Kidney (tissue), 14 donors: ENCODE measurements around the gene ZNF286A. TPM values are rescaled to one million over a fixed set of nuclear protein-coding genes. Genes with fewer than 3 reads are reported as not detected.
A peak's percentile ranks its signal among the peaks of the same experiment; 100 is the strongest.
"Not testable (repeated sequence)": the region's sequence is repeated elsewhere in the genome, so short reads cannot be mapped to it uniquely, and the experiment has no call there.

Experiments used
- DNase-seq, 5 donors: peaks; one replicate each; pipeline ENCODE4 v3.0.0-alpha.2; 2013 to 2020
- FAIRE-seq: peaks from 2 replicates; lab custom pipeline; 2012; peaks lifted over from hg19 to GRCh38; lab: Jason Lieb, UNC
- H3K27ac ChIP-seq, 2 donors: one replicate each; pipeline ENCODE4 v1.7.0; 2013; ENCODE audit warnings: low read depth in 2 of 2, low read length in 2 of 2, inconsistent platforms in 1 of 2
- H3K27me3 ChIP-seq: one replicate; pipeline ENCODE4 v1.7.1; 2013; ENCODE audit warnings: low read length, inconsistent platforms; ENCODE audit not compliant: control insufficient read depth, insufficient read depth
- H3K36me3 ChIP-seq, 3 donors: one replicate each; pipeline versions ENCODE4 v1.7.0 to v1.7.1; 2013; ENCODE audit warnings: low read length in 3 of 3, control low read depth in 1 of 3, inconsistent platforms in 1 of 3; ENCODE audit not compliant: insufficient read depth in 3 of 3, control insufficient read depth in 2 of 3
- H3K4me1 ChIP-seq, 3 donors: one replicate each; pipeline versions ENCODE4 v1.7.0 to v1.7.1; 2013; ENCODE audit warnings: low read length in 3 of 3, inconsistent platforms in 1 of 3, low read depth in 1 of 3; ENCODE audit not compliant: control insufficient read depth in 2 of 3, insufficient read depth in 2 of 3
- H3K4me3 ChIP-seq, 3 donors: one replicate each; pipeline versions ENCODE4 v1.7.0 to v1.8.1; 2013; ENCODE audit warnings: low read length in 3 of 3, control low read depth in 1 of 3, inconsistent platforms in 1 of 3
- H3K9ac ChIP-seq, 3 donors: one replicate each; pipeline versions ENCODE4 v1.7.0 to v1.7.1; 2013; ENCODE audit warnings: low read length in 3 of 3, control low read depth in 1 of 3, inconsistent platforms in 1 of 3
- H3K9me3 ChIP-seq, 3 donors: one replicate each; pipeline versions ENCODE4 v1.7.0 to v1.7.1; 2013; ENCODE audit warnings: low read length in 3 of 3, control low read depth in 1 of 3, inconsistent platforms in 1 of 3; ENCODE audit not compliant: control insufficient read depth in 2 of 3, insufficient read depth in 1 of 3
- intact Hi-C: fragments of 100-400 bp; cut with DNase I; formaldehyde crosslinking; loops from one replicate; pipeline ENCODE4 v1.11.1; 2022
- polyA plus RNA-seq: library from polyadenylated mRNA; stranded (reverse); fragments of 350-450 nt; fragmentation: Illumina TruSeq; extraction: RNeasy Lipid Tissue Mini Kit (QIAGEN cat#74804); gene quantifications from one replicate; pipeline ENCODE4 v1.2.3, GENCODE V29; 2014; ENCODE audit warnings: low read depth, low replicate concordance; ENCODE audit not compliant: insufficient read depth
- total RNA-seq: library from RNA; stranded (reverse); fragmentation: NEBNext Ultra II Directional; extraction: Animal tissue kit (Norgen Biotek cat#: 25700); gene quantifications from one replicate; pipeline ENCODE4 v1.2.1, GENCODE V29; 2021
- TF ChIP-seq, protein P1 (sequence below): IDR thresholded peaks from 3 replicates; pipeline ENCODE4 v1.5.1; 2012; ENCODE audit warnings: mild to moderate bottlenecking, moderate library complexity, borderline replicate concordance; ENCODE audit not compliant: insufficient read depth; ENCODE audit errors: extremely low read depth
- donor health status: control.
- donor health status: control.
- donor health status: control.
- donor health status: control.
- donor health status: control.
- donor health status: DM: yes; HTN: yes; CAD: no.
- donor health status: Normal renal cell carcinoma (clear cell type).

ZNF286A gene
- total and polyA plus RNA-seq, 2 donors from 2014 or later, result 11.0 to 17.4 TPM

DNA sequence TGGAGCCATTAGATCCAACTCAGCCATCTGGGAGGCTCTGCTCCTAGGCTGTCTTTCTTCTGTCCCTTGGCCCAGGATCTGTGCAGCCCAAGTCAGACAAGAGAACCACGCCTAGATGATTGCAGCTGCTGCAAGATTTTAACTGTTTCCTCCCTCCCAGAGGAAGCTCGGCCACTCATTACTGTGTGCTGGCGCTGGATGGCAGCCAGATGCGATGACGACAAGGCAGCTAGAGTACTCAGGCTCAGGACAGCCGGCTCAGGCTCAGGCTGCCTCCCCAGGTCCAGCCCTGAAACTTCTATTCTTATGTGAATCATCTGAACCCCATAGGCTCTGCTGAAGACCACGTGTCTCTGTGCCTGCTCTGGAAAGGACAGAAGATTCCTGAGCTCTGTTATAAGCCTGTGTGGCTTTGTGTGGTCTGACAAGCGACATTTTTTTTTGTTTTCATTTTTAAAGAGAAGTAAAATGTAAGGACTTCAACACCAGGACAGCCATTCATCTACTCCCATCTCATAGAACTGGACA, 47.9 kb upstream of the ZNF286A start:
- FAIRE-seq, result peak; percentile 61
- H3K36me3 ChIP-seq, result no peaks in the 10 kb centered on the region

DNA sequence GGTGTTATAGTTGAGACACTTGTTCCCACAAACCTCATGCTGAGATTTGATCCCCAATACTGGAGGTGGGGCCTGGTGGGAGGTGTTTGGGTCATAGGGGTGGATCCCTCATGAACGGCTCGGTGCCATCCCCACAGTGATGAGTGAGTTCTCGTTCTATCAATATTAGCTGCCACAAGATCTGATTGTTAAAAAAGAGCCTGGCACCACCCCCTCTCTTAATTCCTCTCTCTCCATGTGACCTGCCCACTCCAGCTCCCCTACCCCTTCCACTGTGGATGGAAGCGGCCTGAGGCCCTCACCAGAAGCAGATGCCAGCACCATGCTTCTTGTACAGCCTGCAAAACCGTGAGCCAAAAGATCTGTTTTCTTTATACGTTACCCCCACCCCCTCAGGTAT, 46.6 kb upstream of the ZNF286A start:
- intact Hi-C loops, result no loop called here
- DNase-seq (no peak), FAIRE-seq (no peak)
- H3K27me3 ChIP-seq, result no peaks in the 10 kb centered on the region
- H3K27ac ChIP-seq, result no peak overlapping the region
- no peaks in the 10 kb centered on the region for H3K36me3 ChIP-seq
- no peaks in the 10 kb centered on the region for H3K9me3 ChIP-seq
- TF ChIP-seq, protein P1, sequence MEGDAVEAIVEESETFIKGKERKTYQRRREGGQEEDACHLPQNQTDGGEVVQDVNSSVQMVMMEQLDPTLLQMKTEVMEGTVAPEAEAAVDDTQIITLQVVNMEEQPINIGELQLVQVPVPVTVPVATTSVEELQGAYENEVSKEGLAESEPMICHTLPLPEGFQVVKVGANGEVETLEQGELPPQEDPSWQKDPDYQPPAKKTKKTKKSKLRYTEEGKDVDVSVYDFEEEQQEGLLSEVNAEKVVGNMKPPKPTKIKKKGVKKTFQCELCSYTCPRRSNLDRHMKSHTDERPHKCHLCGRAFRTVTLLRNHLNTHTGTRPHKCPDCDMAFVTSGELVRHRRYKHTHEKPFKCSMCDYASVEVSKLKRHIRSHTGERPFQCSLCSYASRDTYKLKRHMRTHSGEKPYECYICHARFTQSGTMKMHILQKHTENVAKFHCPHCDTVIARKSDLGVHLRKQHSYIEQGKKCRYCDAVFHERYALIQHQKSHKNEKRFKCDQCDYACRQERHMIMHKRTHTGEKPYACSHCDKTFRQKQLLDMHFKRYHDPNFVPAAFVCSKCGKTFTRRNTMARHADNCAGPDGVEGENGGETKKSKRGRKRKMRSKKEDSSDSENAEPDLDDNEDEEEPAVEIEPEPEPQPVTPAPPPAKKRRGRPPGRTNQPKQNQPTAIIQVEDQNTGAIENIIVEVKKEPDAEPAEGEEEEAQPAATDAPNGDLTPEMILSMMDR, result no peak
- peaks cover 2 to 10% (median 9%) of the 10 kb centered on the region in 3 donors for H3K4me1 ChIP-seq
- no peak overlapping the region for H3K4me3 ChIP-seq
- no peak overlapping the region for H3K9ac ChIP-seq

More for the DNA sequence above, 47.9 kb upstream of the ZNF286A start:
- TF ChIP-seq, protein P1, result peak; percentile 1
- Histone ChIP-seq H3K27ac (peak overlapping the region; percentile 68 to 75), H3K9me3 (no peaks in the 10 kb centered on the region), H3K27me3 (no peaks in the 10 kb centered on the region), H3K9ac (peak overlapping the region; percentile 18 to 66 (median 26)), H3K4me1 (peaks cover 2 to 10% (median 9%) of the 10 kb centered on the region in 3 donors), H3K4me3 (peak overlapping the region; percentile 36 to 51 (median 41))
- intact Hi-C loops, result no loop called here
- peak; percentile 88 to 99 (median 94) for DNase-seq

DNA sequence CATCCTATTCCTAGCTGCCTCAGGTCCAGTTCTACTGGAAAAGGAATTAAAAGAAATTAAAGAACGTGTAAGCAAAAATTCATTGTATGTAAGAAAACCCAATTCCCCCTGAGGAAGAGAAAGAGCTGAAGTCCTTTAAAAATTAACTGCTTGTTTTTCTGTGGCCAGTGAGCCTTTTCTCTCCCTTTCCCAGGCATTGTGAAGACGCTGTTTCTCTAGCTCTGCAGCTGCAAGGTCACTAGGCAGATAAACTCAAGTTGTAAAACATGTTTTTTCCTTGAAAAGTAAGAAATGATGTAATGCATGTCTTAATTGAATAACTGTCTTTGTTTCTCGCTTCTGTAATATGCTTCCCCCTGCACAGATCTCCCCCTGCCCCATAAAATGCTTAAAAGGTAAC, 45.2 kb upstream of the ZNF286A start:
- H3K9ac ChIP-seq, FAIRE-seq, H3K4me3 ChIP-seq, H3K9me3 ChIP-seq, H3K27me3 ChIP-seq, H3K36me3 ChIP-seq, H3K27ac ChIP-seq, intact Hi-C loops: not testable (repeated sequence)
- peak in 2 of 5 donors; percentile 47 to 61 for DNase-seq
- peaks cover 2 to 14% (median 5%) of the 10 kb centered on the region in 3 donors for H3K4me1 ChIP-seq

DNA sequence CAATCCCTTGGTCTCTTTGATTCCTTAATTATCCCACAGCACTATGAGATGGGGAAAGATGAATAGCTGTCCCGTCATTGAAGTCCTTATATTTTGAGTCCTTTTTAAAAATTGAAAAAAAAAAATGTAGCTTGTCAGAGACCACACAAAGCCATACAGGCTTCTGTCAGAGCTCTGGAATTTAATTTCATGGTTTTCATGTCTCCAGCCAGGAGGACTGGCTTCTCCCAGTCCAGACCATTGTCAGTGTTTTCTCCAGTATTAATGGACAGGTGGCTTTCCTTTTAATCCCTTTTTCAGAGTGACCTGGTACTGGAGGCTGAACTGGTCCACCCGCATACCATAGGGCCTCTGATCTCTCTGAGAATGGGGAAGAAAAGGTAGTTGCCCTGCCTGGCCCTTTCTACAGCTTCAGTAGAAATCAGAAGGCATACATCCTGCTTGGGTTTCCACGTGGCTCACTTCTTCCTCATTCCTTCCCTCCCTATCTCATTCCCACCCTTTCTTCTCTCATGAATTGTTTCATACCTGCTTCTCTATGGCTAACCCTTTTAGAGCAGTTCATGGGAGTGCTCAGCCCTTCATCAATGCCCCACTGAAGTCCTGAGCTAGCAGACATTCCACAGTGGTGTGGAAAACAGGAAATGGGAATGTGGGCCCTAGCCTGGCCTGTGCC, 44.5 kb upstream of the ZNF286A start:
- intact Hi-C loops, result no loop called here
- DNase-seq (peak in 3 of 5 donors; percentile 22 to 29 (median 24)), FAIRE-seq (no peak)
- Histone ChIP-seq H3K9ac (no peak overlapping the region), H3K9me3 (no peaks in the 10 kb centered on the region), H3K36me3 (no peaks in the 10 kb centered on the region), H3K27ac (no peak overlapping the region), H3K27me3 (no peaks in the 10 kb centered on the region), H3K4me3 (no peak overlapping the region), H3K4me1 (peaks cover under 1 to 17% (median 2%) of the 10 kb centered on the region in 3 donors)
- TF ChIP-seq, protein P1, result no peak
